C4-2B (cell line): Measurements from ENCODE around the gene ADAMTS7.

Experiments
- ZFX ChIP-seq: fragments of 450-650 bp; IDR thresholded peaks from 2 replicates; pipeline ENCODE4 v1.6.1; 2017
- TF ChIP-seq, protein P1 (sequence below): fragments of 450-650 bp; conservative IDR thresholded peaks from 2 replicates; pipeline ENCODE4 v1.5.1; 2017; ENCODE audit warnings: mild to moderate bottlenecking

DNA sequence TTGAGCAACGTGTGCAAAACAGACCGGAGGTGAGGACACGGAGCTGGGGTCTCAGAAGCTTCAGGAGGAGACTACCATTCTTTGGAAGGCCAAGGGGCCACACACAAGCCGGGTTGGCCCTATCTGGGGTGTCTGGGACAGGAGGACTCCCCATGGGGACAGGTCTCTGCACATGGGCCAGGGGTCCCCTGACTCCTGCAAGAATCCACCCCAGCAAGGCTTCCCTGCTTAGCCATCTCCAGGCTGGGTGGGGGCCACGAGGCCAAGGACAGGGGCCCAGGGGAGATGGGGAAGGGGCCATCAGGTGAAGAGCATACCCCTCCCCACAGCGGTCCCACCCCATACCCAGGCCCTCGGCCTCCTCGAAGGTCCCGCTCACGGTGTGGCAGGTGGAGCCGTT, 38.5 kb downstream of the ADAMTS7 start:
- TF ChIP-seq, protein P1, sequence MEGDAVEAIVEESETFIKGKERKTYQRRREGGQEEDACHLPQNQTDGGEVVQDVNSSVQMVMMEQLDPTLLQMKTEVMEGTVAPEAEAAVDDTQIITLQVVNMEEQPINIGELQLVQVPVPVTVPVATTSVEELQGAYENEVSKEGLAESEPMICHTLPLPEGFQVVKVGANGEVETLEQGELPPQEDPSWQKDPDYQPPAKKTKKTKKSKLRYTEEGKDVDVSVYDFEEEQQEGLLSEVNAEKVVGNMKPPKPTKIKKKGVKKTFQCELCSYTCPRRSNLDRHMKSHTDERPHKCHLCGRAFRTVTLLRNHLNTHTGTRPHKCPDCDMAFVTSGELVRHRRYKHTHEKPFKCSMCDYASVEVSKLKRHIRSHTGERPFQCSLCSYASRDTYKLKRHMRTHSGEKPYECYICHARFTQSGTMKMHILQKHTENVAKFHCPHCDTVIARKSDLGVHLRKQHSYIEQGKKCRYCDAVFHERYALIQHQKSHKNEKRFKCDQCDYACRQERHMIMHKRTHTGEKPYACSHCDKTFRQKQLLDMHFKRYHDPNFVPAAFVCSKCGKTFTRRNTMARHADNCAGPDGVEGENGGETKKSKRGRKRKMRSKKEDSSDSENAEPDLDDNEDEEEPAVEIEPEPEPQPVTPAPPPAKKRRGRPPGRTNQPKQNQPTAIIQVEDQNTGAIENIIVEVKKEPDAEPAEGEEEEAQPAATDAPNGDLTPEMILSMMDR = no peak
- no peak for TF ChIP-seq ZFX
